ENCODE results near the gene TROAP.

Gene TROAP

GRCh38 chr12:49344486-49345050 lies 21.5 kb downstream of the TROAP start:
- DNase-seq = no peak

DNA sequence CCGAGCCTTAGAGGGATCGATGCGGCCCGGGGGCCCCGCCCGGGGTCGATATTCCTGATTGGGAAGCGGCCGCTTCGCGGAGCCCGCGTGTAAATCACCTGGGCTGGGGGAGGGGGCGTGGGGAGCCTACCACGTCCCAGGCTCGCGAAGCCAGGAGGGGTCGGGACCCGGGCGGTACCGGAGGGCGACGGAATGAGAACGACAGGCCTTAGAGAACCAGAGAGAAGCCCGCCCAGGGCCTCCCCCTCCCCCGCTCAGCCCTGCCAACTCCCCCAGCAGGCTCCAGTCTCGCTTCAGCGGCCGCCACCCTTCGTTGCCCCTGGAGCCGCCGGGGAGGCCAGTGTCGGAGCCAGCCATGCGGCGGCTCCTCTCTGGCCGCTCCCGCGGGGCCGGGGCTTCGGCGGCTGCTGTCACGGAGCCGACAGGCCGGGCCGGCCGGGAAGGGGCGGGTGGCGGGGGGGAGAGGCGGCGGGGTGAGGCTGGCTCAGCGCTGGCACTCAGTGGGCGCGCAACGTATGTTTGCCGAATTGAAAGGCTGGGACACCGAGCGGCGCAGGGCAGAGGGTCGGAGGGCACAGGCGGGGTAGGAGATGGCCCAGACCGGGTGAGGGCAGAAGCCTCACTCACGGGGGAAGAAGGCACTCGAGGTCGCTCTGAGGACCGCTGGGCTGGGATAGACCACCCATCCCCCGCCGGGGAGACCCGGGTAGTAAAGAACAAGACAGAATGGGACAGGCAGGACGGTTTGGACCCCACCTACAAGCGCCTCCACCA lies 22.2 kb downstream of the TROAP start:
- DNase-seq = peak; percentile 69

DNA sequence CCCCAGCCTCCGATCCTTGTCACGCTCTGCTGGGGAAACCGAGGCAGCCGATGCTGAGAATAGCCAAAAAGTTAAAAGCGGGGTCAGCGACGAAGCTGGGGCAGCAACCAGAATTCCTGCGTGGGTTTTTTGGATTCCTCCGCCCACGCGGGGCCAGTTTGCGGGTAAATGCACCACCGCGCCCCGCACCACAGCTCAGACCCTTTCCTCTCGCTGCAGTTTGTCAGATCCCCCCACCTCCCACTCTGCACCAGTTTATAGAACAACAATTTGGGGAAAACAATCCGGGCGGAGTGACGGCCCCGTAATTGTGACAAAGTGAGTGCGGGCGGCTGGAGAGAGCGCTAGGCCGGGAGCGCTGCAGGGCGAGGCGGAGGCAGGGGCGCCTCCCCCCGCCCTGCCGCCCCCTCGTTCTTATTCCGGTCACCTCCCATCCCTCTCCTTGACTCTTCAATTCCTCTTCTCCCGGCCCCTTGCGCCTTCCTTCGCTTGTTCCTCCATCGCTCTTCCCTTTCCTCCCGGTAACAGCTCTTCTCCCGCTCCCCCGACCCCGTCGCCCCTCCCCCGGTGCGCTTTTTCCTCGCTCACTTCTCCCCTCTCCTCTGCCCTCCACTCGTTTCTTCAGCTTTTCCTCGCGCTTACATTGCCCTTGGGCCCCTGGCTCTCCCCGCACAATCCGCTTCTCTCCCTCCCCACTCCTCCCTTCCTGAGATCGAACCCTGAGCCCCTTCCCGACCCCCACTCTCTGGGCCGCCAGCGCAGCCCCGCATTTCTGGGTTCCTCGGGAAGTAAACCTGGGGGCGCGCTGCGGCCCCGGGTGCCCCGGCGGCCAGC lies 23.0 kb downstream of the TROAP start:
- DNase-seq = peak; percentile 31

DNA sequence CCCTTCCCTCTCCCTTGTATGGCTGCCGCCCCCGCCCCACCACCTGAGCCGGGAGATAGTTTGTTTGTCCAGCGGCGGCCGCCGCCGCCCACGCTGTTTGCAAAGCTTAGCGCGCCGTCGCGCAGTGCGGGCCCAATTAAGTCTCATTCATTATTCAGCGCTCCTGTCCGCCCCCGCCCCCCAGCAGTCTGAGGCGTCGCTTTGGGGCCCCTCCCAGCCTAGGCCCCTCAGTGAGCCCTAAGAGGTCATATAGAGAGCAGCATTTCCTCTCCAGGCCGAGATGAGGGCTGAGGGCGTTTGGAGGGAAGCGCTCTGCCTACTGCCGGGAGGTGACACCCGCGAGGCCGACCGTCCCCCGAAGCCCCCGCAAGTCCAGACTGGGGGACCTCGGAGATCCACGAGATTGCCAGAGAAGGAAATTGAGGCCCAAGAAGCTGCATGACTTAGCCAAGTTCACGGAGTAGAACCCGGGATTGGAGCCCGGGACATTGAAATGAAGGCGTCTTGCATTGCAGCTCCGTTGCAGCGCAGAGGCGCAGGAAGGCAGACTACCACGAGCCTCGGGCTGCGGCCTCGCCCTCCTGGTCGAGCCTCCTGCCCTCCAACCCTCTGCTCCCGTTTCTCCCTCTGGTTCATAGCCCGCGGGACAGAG lies 23.7 kb downstream of the TROAP start, which contains the start of gene DNAJC22:
Gene DNAJC22 (plus strand): TSS at position 230 of the 652 bp plus-strand sequence. CDS start 1,985 bp downstream, outside the sequence.
- peak; percentile 54 for DNase-seq

- peak; percentile 94 for DNase-seq
Measured at GRCh38 chr12:49347311-49348193, 24.5 kb downstream of the TROAP start.

GRCh38 chr12:49348781-49349180 lies 25.7 kb downstream of the TROAP start:
- no peak for DNase-seq

DNA sequence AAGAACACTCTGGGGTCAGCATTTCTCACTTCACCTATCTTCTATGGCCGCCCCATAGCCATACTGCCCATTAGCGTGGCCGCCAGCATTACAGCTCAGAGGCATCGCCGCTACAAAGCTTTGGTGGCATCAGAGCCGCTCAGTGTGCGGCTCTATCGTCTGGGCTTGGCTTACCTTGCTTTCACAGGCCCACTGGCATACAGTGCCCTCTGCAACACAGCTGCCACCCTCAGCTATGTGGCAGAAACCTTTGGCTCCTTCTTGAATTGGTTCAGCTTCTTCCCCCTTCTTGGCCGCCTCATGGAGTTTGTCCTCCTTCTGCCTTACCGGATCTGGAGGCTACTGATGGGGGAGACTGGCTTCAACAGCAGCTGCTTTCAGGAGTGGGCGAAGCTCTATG lies 26.2 kb downstream of the TROAP start:
- no peak for DNase-seq

GRCh38 chr12:49352351-49352750 lies 29.3 kb downstream of the TROAP start:
- no peak for DNase-seq

GRCh38 chr12:49355913-49356312 lies 32.9 kb downstream of the TROAP start:
- no peak for DNase-seq

DNA sequence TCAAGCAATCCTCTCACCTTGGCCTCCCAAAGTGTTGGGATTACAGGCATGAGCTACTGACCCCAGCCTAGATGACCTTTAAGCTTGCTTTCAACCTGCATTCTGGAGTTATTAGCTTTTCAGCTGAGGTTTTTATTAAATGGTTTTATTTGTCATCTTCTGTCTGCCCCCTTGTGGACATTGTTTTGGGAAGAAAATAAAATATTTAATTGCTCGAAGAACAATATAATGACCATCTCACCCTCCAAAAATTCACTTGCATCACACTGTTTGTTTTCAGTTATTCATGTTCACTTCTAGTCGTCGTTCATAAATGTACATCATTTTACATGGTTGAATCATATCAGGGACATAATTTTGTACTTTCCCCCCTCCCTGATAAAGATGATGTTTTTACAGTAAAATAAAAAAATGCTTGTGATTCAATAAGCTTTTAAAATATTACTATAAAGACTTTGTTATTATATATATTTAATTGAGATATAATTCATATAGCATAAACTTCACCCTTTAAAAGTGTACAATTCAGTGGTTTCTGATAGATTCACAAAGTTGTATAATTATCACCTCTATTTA lies 34.1 kb downstream of the TROAP start:
- no peak for DNase-seq

- peak; percentile 72 for DNase-seq
Measured at GRCh38 chr12:49358483-49359141, 35.6 kb downstream of the TROAP start.

DNA sequence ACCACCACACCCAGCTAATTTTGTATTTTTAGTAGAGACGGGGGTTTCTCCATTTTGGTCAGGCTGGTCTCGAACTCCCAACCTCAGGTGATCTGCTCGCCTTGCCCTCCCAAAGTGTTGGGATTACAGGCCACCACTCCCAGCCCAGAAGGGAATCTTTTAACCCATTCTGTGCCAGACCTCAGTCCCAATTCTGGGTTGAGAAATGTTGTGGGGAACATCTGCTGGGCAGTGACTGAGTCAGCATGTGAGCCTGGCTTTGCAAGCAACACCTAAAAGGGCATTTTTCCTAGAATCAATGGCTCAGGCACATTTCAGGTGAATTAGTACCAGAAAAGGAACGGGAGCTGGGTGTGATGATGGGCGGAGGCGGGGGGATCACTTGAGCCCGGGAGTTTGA lies 36.6 kb downstream of the TROAP start:
- DNase-seq = no peak

- DNase-seq = no peak
Measured at GRCh38 chr12:49362077-49362476, 39.0 kb downstream of the TROAP start.

- DNase-seq = no peak
Measured at GRCh38 chr12:49364989-49365388, 41.9 kb downstream of the TROAP start.

DNA sequence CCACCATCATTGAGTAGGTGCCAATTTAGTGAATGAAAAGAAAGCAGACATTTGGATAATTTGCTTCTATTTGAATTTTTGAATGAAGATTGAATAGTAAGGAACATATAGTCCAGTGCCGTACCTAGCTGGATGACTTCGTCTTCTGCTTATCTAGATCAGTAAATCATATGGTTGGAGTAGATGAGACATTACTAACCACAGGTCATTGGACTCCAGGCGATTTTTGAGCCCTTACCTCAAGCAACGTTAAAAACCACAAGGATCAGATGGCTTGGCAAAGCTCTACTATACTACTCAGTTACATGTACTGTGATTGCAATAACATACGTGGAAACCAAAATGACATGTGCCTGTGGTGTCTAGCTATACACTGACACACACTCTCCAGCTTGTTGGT lies 42.5 kb downstream of the TROAP start:
- no peak for DNase-seq

DNA sequence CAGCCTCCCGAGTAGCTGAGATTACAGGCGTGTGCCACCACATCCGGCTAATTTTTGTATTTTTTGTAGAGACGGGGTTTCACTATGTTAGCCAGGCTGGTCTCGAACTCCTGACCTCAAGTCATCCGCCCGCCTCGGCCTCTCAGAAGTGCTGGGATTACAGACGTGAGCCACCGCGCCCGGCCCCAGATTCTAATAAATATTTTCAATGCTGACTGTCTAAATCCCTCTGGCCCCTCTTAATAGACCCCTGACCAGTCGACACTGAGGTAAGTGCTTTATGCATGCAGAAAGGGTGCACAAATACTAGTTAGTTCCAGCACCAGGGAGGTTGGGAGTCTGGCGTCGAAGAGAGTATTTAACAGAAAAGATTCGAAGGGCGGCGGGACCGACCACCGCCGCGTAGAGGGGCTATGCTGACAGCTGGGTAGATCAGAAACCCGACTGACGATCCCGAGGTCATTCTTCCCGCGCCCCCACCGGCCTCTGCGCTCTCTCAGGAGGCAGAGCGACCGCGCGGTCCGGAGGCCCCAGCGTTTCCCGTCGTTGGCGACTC lies 43.1 kb downstream of the TROAP start:
- DNase-seq = no peak

DNA sequence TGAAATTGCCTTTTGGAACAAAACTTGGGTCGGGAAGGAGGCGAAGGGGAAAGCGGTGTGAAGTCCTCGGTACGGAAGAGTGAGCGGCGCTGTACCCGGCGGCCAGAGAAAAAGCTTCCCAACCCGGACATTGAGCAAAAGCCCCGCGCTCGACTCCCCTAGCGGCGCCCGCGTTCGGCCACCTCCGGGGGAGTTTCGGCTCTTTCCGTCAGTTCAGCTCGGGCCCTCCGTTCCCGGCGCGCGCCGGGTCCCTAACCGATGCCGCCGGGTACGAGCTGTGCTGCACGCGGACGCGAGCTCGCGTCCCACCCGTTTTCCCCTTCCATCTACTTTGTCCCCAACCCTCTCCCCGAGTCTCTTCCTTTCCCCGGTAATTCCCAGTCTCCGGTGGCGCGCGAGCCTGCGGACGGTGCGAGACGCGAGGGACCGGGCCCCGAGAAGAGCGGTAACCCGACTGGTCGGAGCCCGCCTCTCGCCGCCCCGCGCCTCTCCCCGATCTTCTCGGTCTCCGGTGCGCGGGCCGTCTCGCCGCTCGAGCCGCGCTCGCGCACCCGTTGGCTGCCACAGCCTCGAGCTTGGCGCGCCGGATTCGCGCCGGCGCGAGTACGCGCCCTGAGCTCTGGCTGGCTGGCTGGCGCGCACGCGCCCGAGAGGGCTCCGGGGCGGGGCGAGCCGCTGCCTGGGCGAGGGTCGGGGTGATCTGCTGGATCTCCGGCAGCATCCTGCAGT lies 43.8 kb downstream of the TROAP start:
- DNase-seq = peak; percentile 93

DNA sequence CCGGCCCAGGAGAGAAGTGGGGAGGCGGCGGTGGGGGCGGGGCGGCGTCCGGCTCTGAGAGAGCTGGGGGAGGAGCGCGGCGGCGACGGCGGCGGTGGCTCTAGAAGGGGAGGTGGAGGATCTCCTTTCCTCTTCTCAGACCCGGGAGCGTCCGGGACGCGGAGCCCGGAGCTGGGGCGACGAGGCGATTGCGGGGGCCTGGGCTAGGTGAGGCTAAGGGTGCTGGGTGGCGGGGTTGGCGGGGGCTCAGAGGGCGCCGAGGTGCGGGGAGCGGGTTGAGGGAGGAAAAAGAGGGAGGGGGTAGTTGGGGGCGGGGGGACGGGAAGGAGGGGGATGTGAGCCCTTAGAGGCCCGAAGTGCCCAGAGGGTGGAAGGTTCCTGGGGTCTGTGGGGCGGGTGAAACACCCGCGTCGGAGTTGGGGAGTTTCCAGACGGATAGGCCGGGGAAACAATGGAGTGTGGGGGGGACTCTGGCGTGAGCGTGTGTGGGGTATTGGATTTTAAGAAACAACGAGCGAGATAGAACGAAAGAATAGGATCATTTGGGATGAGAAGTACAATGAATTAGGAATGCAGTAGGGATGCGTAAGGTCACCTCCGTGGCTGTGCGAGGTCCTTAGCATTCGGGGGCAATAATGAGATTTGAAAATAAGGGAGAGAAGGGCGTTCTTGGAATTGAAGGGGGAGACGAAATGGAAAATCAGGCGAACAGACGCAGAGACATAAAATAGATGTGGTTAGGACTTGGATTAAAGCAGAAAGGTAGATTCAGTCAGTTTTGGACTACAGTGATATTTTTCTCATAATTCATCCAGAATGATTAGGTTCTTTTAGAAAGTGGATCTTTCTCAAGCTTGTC lies 44.6 kb downstream of the TROAP start, which contains the start of gene SPATS2:
Gene SPATS2 (plus strand): TSS at position 82 of the 859 bp plus-strand sequence. CDS start 93,551 bp downstream, outside the sequence.
- DNase-seq = peak; percentile 68

- DNase-seq = peak; percentile 66
Measured at GRCh38 chr12:49368240-49368600, 45.2 kb downstream of the TROAP start.
